ENCODE data around the gene FGF3. TPM values are rescaled to one million over a fixed set of nuclear protein-coding genes. Genes with fewer than 3 reads are reported as not detected.
A peak's percentile ranks its signal among the peaks of the same experiment; 100 is the strongest.

Gene FGF3
- total and polyA plus RNA-seq, 8 donors: not detected

GRCh38 chr11:69791276-69792180 lies 27.7 kb downstream of the FGF3 start:
- ATAC-seq (peak in 2 of 4 donors; percentile 12 to 15), FAIRE-seq (no peak), DNase-seq (no peak)
- H3K9me3 ChIP-seq: no peaks in the 10 kb centered on the region
- intact Hi-C loops (cut with DNase I): no loop called here
- H3K4me1 ChIP-seq: no peaks in the 10 kb centered on the region
- no peak overlapping the region for H3K27ac ChIP-seq
- 63 to 71% methylated on average over 25 of the region's 25 CpGs for WGBS, 2 donors
- no peaks in the 10 kb centered on the region for H3K27me3 ChIP-seq
- no peak overlapping the region for H3K4me3 ChIP-seq
- no peaks in the 10 kb centered on the region for H3K36me3 ChIP-seq
- TF ChIP-seq CTCF (IDR thresholded peaks at IDR 0.05): no peak

- Histone ChIP-seq H3K27ac (no peak overlapping the region), H3K36me3 (no peaks in the 10 kb centered on the region), H3K9me3 (no peaks in the 10 kb centered on the region), H3K4me3 (no peak overlapping the region), H3K4me1 (no peaks in the 10 kb centered on the region), H3K27me3 (no peaks in the 10 kb centered on the region)
- WGBS, 2 donors: 84 to 89% methylated on average over 11 of the region's 11 CpGs
- no peak for ATAC-seq
- intact Hi-C loops (cut with DNase I): no loop called here
- no peak for DNase-seq
- TF ChIP-seq CTCF (IDR thresholded peaks at IDR 0.05): no peak
- no peak for FAIRE-seq
Observed at GRCh38 chr11:69788956-69789355, 30.3 kb downstream of the FGF3 start.

- 70 to 75% methylated on average over 10 of the region's 10 CpGs for WGBS, 2 donors
- ATAC-seq (no peak), FAIRE-seq (no peak), DNase-seq (no peak)
- Histone ChIP-seq H3K9me3 (no peaks in the 10 kb centered on the region), H3K27me3 (no peaks in the 10 kb centered on the region), H3K4me1 (no peaks in the 10 kb centered on the region), H3K4me3 (no peak overlapping the region), H3K27ac (no peak overlapping the region), H3K36me3 (no peaks in the 10 kb centered on the region)
- no peak for TF ChIP-seq CTCF (IDR thresholded peaks at IDR 0.05)
- intact Hi-C loops (cut with DNase I): no loop called here
Observed at GRCh38 chr11:69787906-69788305, 31.3 kb downstream of the FGF3 start.

GRCh38 chr11:69787457-69787856 lies 31.8 kb downstream of the FGF3 start:
- ATAC-seq: no peak
- intact Hi-C loops (cut with DNase I): no loop called here
- Histone ChIP-seq H3K27ac (no peak overlapping the region), H3K4me3 (no peak overlapping the region), H3K9me3 (no peaks in the 10 kb centered on the region), H3K36me3 (no peaks in the 10 kb centered on the region), H3K27me3 (no peaks in the 10 kb centered on the region), H3K4me1 (no peaks in the 10 kb centered on the region)
- TF ChIP-seq CTCF (IDR thresholded peaks at IDR 0.05): no peak
- no peak for DNase-seq
- no peak for FAIRE-seq
- 47 to 49% methylated on average over 4 of the region's 4 CpGs for WGBS, 2 donors

- no peak for ATAC-seq
- Histone ChIP-seq H3K27me3 (no peaks in the 10 kb centered on the region), H3K4me1 (no peaks in the 10 kb centered on the region), H3K36me3 (no peaks in the 10 kb centered on the region), H3K27ac (no peak overlapping the region), H3K4me3 (no peak overlapping the region), H3K9me3 (no peaks in the 10 kb centered on the region)
- no peak for DNase-seq
- FAIRE-seq: no peak
- 44 to 61% methylated on average over 8 of the region's 8 CpGs for WGBS, 2 donors
- TF ChIP-seq CTCF (IDR thresholded peaks at IDR 0.05): no peak
- intact Hi-C loops (cut with DNase I): no loop called here
Observed at GRCh38 chr11:69781241-69781640, 38.0 kb downstream of the FGF3 start.
